ENCODE measurements around the gene DSE.

Gene DSE

DNA sequence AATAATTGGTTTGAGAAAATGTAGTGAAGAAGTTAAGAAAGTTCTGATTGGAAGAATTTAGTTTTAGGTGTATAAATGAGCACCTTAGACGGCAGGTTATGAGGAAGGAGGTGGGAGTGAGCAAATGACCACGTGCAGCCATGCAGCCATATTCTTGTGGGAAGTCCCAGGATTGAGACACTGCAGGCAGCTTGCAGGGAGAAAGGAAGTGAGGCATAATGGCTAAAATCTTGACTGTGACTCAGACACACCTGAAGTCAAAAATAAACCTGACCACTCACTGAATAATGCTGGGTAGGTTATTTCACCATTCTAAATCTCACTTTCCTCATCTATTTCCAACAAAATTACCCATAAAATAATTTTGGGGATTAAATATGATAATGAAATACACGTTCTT is 16.6 kb downstream of the DSE start:
- no peak for DNase-seq (ENCODE audit: low read depth in 2 of 2)

DNA sequence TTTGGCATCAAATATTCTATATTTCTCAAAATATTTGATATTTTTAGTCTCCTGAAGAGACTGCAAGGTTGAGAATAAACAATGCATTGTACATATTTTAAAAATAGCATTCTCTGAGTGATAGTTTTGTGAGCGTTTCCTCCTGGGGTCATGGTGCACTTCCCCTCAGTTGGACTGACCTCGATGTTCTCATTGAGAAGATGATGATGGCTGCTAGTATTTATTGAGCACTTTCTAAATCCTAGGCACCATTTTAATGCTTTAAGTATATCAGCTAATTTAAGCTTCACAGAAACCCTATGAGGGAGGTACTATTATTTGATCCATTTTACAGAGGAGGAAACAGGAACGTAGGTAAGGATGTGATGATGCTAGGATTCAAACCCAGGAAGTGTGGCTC is 18.2 kb downstream of the DSE start:
- no peak for DNase-seq (ENCODE audit: low read depth in 2 of 2)

DNA sequence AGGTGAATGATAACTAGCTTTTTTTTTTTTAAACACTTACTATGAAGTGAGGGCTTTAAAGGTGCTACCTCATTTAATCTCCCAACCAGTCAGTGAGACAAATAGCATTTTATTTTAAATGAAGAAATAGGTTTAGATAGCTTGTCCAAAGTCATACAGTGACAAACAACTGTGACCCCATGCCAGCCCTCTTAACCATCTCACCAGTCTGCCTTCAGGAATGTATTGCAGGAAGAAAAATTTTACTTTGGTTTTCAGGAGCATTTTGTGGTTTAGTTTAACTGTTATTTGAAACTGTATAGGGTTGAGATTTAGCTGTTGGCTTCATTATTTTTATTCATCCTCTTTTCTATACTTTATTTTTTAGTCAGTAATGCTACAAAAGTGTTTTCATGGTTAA is 18.6 kb downstream of the DSE start:
- DNase-seq (ENCODE audit: low read depth in 2 of 2) = no peak

- DNase-seq (ENCODE audit: low read depth in 2 of 2) = no peak
These were observed 19.8 kb downstream of the DSE start for GRCh38 chr6:116390581-116390980.

GRCh38 chr6:116392132-116393013 is 21.6 kb downstream of the DSE start:
- DNase-seq (ENCODE audit: low read depth in 2 of 2) = no peak

DNA sequence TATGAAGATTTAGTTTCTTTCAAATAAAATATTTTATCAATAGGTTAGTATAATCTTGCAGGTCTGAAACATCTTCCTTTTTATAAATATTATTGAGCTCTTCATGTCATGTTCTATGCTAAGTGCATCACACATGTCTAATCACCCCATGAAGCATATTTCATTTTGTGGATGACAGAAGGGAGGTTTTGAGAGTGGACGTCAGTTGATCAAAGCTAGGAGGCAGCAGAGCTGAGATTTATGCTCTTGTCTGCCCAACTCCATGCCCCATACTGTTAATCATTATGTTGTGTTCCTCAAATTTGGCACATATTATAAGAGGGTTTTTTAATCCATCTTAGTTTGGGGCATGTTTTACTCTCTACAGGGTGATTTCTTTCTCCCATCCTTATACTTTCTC is 22.7 kb downstream of the DSE start:
- no peak for DNase-seq (ENCODE audit: low read depth in 2 of 2)

GRCh38 chr6:116395647-116396046 is 24.9 kb downstream of the DSE start:
- DNase-seq (ENCODE audit: low read depth in 2 of 2) = no peak

GRCh38 chr6:116396441-116396840 is 25.7 kb downstream of the DSE start:
- DNase-seq (ENCODE audit: low read depth in 2 of 2) = no peak

DNA sequence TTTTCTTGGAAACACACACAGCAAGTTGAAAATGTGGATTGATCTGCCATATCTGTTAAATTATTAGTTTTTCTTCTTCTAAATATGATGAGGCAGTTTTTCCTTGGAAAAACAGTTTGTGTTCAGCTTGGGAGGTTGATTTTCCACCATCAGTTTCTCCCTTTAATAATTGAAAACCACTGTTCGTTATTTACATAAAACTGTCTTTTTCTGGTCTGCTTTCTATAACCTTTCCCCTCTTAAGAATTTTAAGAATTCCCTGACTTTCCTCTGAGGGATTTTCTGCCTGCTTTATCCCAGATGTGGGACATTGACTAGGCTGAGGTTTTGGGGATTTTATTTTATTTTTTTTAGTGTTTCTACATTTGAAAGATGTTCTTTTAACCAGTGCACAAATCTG is 27.2 kb downstream of the DSE start:
- no peak for DNase-seq (ENCODE audit: low read depth in 2 of 2)

GRCh38 chr6:116398316-116399010 is 27.7 kb downstream of the DSE start:
- no peak for DNase-seq (ENCODE audit: low read depth in 2 of 2)

- no peak for DNase-seq (ENCODE audit: low read depth in 2 of 2)
These were observed 28.5 kb downstream of the DSE start for GRCh38 chr6:116399287-116399686.

DNA sequence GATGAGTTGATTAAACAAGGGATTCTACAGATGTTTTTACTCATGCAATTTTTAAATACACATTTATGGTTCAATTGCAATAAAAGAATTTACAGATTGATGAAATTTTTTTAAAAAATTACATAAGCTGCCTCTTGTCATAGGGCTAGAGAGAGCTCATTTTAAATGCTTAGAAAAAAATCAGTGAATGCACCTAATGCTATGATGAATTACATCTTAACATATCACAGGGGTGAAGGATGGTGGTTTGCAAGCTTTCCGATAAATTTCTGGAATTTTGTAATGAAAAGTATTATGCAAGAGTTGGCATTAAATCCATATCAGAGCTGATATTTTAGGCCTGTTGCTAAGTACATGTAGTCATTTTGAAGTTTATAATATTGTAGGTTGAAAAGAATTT is 29.6 kb downstream of the DSE start:
- DNase-seq (ENCODE audit: low read depth in 2 of 2) = no peak

DNA sequence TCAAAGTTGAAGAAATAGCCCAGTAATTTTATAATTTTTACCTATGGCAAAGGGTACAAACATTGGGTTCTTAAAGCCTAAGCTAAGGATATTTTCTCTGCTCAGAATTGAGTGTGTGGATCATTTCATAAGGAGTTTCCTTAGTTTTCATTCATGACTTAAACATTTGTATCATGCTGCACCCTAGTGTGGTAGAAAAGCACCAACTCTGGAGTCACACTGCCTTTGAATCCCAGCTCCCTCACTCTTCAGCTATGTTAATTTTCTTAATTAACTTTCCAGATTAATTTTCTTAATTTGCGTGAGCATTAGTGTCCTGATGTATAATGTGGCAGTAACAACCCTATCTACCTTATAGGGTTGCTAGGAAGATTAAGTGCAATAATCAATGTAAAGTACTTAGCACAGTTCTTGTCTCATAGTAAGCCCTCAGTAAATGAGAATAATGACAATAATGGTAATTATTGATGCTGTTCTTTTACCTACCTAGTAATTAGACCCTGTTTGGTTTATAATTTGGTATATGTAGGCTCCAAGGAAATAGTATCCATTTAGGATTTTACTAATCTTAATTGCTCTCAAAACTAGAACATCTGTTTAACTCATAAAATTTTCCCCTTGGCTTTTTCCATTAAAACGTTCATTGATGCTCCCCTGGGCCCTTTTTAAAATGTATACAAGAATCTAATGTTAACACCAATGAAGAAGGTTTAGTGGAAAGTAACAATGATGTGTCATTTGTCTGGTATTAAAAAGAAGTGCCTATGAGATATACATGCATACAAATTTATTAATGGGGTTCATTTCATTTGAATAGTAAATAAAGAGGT is 31.6 kb downstream of the DSE start:
- DNase-seq (ENCODE audit: low read depth in 2 of 2) = no peak

DNA sequence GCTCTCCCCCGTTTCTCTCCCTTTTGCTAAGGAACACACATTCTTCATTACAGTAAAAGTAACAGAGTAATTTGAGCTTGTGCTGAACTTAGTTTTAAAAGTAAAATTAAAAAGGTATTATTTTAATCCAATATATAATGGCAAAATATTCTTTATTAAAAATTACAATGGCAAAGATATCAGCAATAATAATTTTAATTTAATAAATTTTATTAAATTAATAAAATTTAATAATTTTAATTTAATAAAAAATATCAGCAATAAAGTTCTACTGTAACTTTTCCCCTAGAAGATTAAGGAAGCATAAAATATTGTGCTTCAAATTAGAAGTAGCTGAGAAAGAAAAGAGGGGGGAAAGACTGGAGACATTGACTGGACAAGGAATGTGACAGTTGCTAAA is 32.5 kb downstream of the DSE start:
- no peak for DNase-seq (ENCODE audit: low read depth in 2 of 2)

GRCh38 chr6:116404696-116405095 is 33.9 kb downstream of the DSE start:
- DNase-seq (ENCODE audit: low read depth in 2 of 2) = no peak

DNA sequence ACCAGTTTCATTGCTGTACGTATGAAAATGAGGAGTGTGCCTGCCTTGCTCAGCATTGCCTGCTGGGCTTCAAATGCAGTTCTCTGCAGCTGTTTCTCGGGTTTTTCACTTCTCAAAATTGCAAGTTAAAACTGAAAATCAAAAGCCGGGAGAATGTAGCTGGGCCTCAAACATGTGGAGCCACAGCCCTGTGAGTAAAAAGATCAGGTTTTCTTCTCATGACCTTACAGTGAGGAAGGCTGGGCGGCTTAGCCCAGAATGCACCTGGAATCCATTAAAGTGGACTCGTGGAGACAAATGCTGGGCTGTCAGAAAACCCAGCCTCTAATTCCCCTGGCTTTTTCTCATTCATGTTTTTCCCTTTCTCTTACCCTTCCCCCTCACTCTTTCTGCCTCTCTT is 34.4 kb downstream of the DSE start:
- DNase-seq (ENCODE audit: low read depth in 2 of 2) = no peak

DNA sequence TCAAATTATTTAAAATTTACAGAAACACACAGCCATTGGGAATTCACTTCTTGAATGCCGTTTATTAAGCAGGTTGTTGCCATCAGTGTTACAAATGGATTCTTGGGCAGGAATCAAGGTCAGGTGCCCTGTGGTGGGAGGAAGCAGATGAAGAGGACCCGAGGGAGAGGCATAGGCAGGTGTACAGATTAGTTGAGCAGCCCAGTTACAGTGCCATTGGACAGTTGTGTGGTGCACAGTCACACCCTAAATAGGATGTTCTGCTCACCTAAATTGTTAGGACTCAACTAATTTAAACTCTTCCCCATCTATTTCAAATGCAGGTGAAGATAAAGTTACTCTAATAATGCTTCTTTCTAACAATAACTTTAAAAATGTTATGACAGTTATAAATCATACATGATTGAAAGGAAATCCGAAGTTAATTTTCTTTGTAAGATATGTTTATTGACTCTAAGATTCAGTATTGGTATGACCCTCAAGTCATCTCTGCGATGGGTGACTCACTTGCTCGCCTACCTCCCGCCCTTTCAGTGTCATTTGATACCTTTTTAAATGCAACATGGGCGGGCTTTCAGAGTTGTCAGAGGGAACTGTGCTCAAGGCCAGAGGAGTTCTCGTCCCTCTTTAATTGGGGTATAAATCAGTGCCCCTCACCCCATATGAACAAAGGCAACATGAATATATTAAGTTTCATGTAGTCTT is 35.1 kb downstream of the DSE start:
- DNase-seq (ENCODE audit: low read depth in 2 of 2) = no peak

DNA sequence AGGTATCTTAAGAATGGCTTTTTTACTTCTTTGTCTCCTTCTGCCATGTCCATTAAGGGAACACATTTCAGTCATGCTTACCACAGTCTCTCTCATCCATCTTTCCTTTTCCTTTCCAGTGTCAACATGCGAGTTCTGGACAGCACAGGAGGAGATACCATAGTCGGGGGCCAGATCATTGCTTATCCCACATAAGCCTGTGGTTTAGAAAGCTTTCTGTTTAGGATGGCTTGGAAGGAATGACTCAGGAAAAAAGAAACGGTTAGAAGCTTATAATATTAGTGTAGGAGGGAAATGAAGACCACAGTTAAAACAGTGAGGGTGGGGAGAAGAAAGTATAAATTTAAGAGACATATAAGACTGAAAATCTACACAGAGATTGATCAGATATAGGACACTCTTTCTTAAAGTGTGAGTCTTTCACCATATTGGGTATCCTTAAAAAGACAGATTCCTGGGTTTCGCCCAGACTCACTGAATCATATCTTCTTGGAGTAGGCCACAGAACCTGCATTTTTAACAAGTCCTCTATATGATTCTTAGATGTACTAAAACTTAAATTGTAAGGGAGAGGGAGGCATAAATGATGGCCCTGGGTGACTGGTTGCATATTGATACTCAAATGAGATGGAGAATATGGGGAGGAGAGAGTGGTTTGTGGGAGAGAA is 36.1 kb downstream of the DSE start:
- no peak for DNase-seq (ENCODE audit: low read depth in 2 of 2)

- DNase-seq (ENCODE audit: low read depth in 2 of 2) = no peak
These were observed 37.7 kb downstream of the DSE start for GRCh38 chr6:116408491-116408890.

GRCh38 chr6:116409756-116410155 is 39.0 kb downstream of the DSE start:
- no peak for DNase-seq (ENCODE audit: low read depth in 2 of 2)

DNA sequence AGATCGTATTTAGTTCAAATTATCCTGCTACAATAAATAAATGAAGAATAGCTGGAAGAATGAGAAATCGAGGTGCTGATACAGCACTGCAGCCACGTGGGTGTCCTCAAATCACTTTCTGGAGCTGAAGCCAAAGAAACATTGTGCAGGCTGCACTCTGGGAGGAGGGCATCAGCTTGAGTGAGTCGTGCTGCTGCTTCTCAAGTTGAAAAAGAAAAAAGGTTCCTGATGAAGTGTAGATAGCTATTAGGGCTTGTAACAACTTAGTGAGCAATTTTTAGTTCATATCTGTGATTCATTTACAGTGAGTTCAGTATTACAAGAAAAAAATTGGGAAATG is 40.5 kb downstream of the DSE start:
- DNase-seq (ENCODE audit: low read depth in 2 of 2) = no peak

Measured in stimulated activated CD8-positive, alpha-beta memory T cell treated with anti-CD3 and anti-CD28 coated beads, Interleukin-2, amount 100 ng/mL, for 1 hour (primary cell).